Raji (cell line): ENCODE data around the gene MYO9A.

Experiments used
- POLR2A ChIP-seq: IDR thresholded peaks from 2 replicates; pipeline ENCODE4 v1.6.1; 2011; ENCODE audit warnings: low read depth, low read length, control low read depth; ENCODE audit not compliant: insufficient read depth

MYO9A gene

GRCh38 chr15:71957026-71957425 is 160.9 kb downstream of the MYO9A start:
- TF ChIP-seq POLR2A = no peak

GRCh38 chr15:71951134-71951533 is 166.8 kb downstream of the MYO9A start:
- no peak for TF ChIP-seq POLR2A

- no peak for TF ChIP-seq POLR2A
These were observed 172.9 kb downstream of the MYO9A start for GRCh38 chr15:71945012-71945411.

GRCh38 chr15:71943806-71944205 is 174.1 kb downstream of the MYO9A start:
- no peak for TF ChIP-seq POLR2A

- no peak for TF ChIP-seq POLR2A
These were observed 177.9 kb downstream of the MYO9A start for GRCh38 chr15:71939981-71940588.

GRCh38 chr15:71937650-71938311 is 180.2 kb downstream of the MYO9A start:
- no peak for TF ChIP-seq POLR2A

GRCh38 chr15:71934446-71934845 is 183.5 kb downstream of the MYO9A start:
- TF ChIP-seq POLR2A = no peak

GRCh38 chr15:71932689-71933088 is 185.3 kb downstream of the MYO9A start:
- no peak for TF ChIP-seq POLR2A

- TF ChIP-seq POLR2A = no peak
These were observed 186.7 kb downstream of the MYO9A start for GRCh38 chr15:71931261-71931660.

GRCh38 chr15:71925145-71925544 is 192.8 kb downstream of the MYO9A start:
- TF ChIP-seq POLR2A = no peak

GRCh38 chr15:71921191-71921590 is 196.8 kb downstream of the MYO9A start:
- no peak for TF ChIP-seq POLR2A

GRCh38 chr15:71920573-71920972 is 197.4 kb downstream of the MYO9A start:
- no peak for TF ChIP-seq POLR2A

- TF ChIP-seq POLR2A = no peak
These were observed 201.1 kb downstream of the MYO9A start for GRCh38 chr15:71916834-71917233.

GRCh38 chr15:71914092-71914491 is 203.9 kb downstream of the MYO9A start:
- TF ChIP-seq POLR2A = no peak

- TF ChIP-seq POLR2A = no peak
These were observed 218.3 kb downstream of the MYO9A start for GRCh38 chr15:71899674-71900073.

- no peak for TF ChIP-seq POLR2A
These were observed 224.3 kb downstream of the MYO9A start for GRCh38 chr15:71893691-71894090.

GRCh38 chr15:71892335-71892734 is 225.6 kb downstream of the MYO9A start:
- no peak for TF ChIP-seq POLR2A
